ENCODE measurements around the gene RNF13.

GRCh38 chr3:149860881-149861280 is 47.9 kb downstream of the RNF13 start:
- TF ChIP-seq POLR2AphosphoS5 (IDR thresholded peaks at IDR 0.05; ENCODE audit: low read depth, low read length) (no peak), REST (IDR thresholded peaks at IDR 0.05; ENCODE audit: insufficient read depth in 1 of 2, low read depth in 2 of 2, low read length in 2 of 2) (no peak)
